Gastrocnemius medialis (tissue), 4 donors: ENCODE data around the gene CCDC183.

ENCODE experiments used
- CTCF ChIP-seq, 5 experiments: fragments of 450-650 bp in 3 of 5; fragments of 200-600 bp in 2 of 5; sonication (generic) in 2 of 5; IDR thresholded peaks in 4 of 5; conservative IDR thresholded peaks in 1 of 5; 1 replicate in 4 of 5; 2 replicates in 1 of 5; pipeline ENCODE4 v1.5.1; 2016 to 2019; ENCODE audit warnings: antibody characterized with exemption in 5 of 5, mild to moderate bottlenecking in 3 of 5, moderate library complexity in 3 of 5
- POLR2A ChIP-seq, 2 donors: fragments of 450-650 bp; IDR thresholded peaks; one replicate each; pipeline ENCODE4 v1.6.1; 2017; ENCODE audit warnings: antibody characterized with exemption in 2 of 2, mild to moderate bottlenecking in 2 of 2, moderate library complexity in 2 of 2

GRCh38 chr9:136840140-136840876 lies 44.2 kb downstream of the CCDC183 start:
- TF ChIP-seq CTCF (IDR thresholded peaks at IDR 0.05 in 4 of 5, conservative IDR thresholded peaks at IDR 0.05 in 1 of 5), result no peak
- no peak for TF ChIP-seq POLR2A (IDR thresholded peaks at IDR 0.05)
